Measurements from ENCODE around the gene EML1.

EML1 gene

GRCh38 chr14:99822800-99823455 is 29.7 kb downstream of the EML1 start:
- ChIA-PET POLR2A (no interaction called here), CTCF (no interaction called here)
- no peak for DNase-seq (ENCODE audit: extremely low spot score)
- no peak for TF ChIP-seq CTCF (IDR thresholded peaks at IDR 0.05; ENCODE audit: control extremely low read depth, extremely low read depth, low read depth, missing control alignments)

- CTCF ChIA-PET = no interaction called here
- POLR2A ChIA-PET = no interaction called here
- no peak for DNase-seq (ENCODE audit: extremely low spot score)
- TF ChIP-seq CTCF (IDR thresholded peaks at IDR 0.05; ENCODE audit: control extremely low read depth, extremely low read depth, low read depth, missing control alignments) = no peak
These were observed 31.6 kb downstream of the EML1 start for GRCh38 chr14:99824776-99825175.

GRCh38 chr14:99829450-99829849 is 36.2 kb downstream of the EML1 start:
- no peak for DNase-seq (ENCODE audit: extremely low spot score)
- CTCF ChIA-PET = interaction anchor here (0.9 kb wide), 1 partner anchor 147 kb away, joined by 3 read pairs; no protein-coding TSS in a partner anchor
- POLR2A ChIA-PET = no interaction called here
- TF ChIP-seq CTCF (IDR thresholded peaks at IDR 0.05; ENCODE audit: control extremely low read depth, extremely low read depth, low read depth, missing control alignments) = no peak

- ChIA-PET CTCF (no interaction called here), POLR2A (no interaction called here)
- DNase-seq (ENCODE audit: extremely low spot score) = no peak
- no peak for TF ChIP-seq CTCF (IDR thresholded peaks at IDR 0.05; ENCODE audit: control extremely low read depth, extremely low read depth, low read depth, missing control alignments)
These were observed 38.1 kb downstream of the EML1 start for GRCh38 chr14:99831303-99831702.

- DNase-seq (ENCODE audit: extremely low spot score) = no peak
- ChIA-PET POLR2A (no interaction called here), CTCF (interaction anchor here (1.0 to 1.8 kb wide), 2 partner anchors 21 to 204 kb away, joined by 3 read pairs; no protein-coding TSS in a partner anchor)
- no peak for TF ChIP-seq CTCF (IDR thresholded peaks at IDR 0.05; ENCODE audit: control extremely low read depth, extremely low read depth, low read depth, missing control alignments)
These were observed 38.9 kb downstream of the EML1 start for GRCh38 chr14:99831903-99832685.

DNA sequence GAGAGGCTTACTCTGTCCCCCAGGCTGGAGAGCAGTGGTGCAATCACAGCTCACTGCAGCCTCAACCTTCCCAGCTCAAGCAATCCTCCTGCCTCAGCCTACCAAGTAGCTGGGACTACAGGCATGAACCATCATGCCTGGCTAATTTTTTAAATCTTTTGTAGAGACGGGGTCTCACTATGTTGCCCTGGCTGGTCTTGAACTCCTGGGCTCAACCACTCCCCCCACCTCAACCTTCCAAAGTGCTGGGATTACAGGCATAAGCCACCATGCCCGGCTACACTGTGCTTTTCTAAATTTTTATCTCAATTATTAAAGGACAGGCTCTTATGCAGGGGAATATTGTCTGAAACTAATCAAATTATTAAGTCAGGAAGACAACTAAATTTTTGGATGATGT is 44.6 kb downstream of the EML1 start:
- no peak for DNase-seq (ENCODE audit: extremely low spot score)
- ChIA-PET CTCF (interaction anchor here (1.0 kb wide), 2 partner anchors 13 to 25 kb away, joined by 3 to 5 read pairs; no protein-coding TSS in a partner anchor), POLR2A (no interaction called here)
- no peak for TF ChIP-seq CTCF (IDR thresholded peaks at IDR 0.05; ENCODE audit: control extremely low read depth, extremely low read depth, low read depth, missing control alignments)
